BE2C (cell line): Measurements from ENCODE around the gene HHAT.

Experiments used
- DNase-seq: peaks from one replicate; pipeline ENCODE4 v3.0.0-alpha.2; 2020
- H3K27me3 ChIP-seq: fragments of 250-450 bp; sonication (Bioruptor Pico); 2 replicates; pipeline ENCODE4 v1.5.1; 2020; ENCODE audit warnings: mild to moderate bottlenecking
- H3K36me3 ChIP-seq: fragments of 250-450 bp; sonication (Bioruptor Pico); 2 replicates; pipeline ENCODE4 v1.5.1; 2020; ENCODE audit warnings: mild to moderate bottlenecking
- H3K4me1 ChIP-seq: fragments of 250-450 bp; sonication (Bioruptor Pico); 2 replicates; pipeline ENCODE4 v1.5.1; 2020
- H3K4me3 ChIP-seq: 2 replicates; pipeline ENCODE4 v1.5.1; 2011; ENCODE audit warnings: low read depth, low read length
- H3K9me3 ChIP-seq: fragments of 250-450 bp; sonication (Bioruptor Pico); 2 replicates; pipeline ENCODE4 v1.5.1; 2020
- TF ChIP-seq, protein P1 (sequence below): IDR thresholded peaks from 2 replicates; pipeline ENCODE4 v1.5.1; 2012; ENCODE audit warnings: mild to moderate bottlenecking, low read depth, low read length

The HHAT gene

DNA sequence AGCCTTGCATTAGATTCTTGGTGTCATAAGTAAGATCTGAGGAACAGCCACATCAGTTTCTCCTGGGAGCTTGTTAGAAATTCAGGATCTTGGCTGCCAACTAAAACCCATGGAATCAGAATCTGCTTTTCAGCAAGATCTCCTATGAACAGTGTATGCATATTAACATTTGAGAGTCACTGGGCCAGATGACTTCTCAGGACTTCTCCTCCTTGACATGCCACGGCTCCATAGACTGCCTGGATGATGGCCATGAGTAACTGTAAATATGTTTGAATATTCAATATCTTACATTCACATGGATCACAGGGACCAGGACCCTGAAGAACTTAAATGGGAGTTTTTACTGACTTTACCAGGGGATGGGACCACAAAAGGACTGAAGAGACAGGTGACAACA is 148.0 kb downstream of the HHAT start:
- H3K4me3 ChIP-seq, result no peak overlapping the region

DNA sequence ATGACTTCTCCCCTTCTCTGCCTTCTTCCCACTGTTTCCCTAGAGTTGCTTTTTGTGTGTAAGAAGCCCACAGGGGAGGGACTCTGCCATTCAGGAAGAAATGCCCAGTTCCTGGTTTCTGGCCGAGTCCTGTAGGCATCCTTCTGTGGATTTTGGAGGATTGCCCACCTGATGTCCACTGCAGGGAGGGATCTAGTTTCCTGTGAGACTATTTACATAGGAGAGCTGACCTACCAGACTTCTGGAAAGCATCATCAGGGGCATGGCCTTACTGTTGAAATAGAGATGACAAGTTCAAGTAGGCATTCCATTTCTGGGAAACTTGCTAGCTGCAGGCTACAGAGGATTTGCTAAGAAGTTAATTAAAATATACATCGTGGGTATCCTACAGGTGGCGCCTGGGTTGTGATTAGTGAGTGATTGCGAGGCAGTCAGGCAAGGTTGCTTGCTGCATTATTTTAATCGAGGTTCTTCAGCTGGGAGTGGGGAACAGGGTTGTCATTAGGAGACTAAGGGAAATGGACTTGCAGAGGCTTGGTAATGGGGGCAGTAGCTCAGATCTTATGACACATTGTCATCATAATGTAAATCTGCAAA is 148.7 kb downstream of the HHAT start:
- no peak for DNase-seq
- Histone ChIP-seq H3K9me3 (no peaks in the 10 kb centered on the region), H3K27me3 (no peaks in the 10 kb centered on the region), H3K36me3 (no peaks in the 10 kb centered on the region), H3K4me1 (no peaks in the 10 kb centered on the region), H3K4me3 (no peak overlapping the region)
- TF ChIP-seq, protein P1, sequence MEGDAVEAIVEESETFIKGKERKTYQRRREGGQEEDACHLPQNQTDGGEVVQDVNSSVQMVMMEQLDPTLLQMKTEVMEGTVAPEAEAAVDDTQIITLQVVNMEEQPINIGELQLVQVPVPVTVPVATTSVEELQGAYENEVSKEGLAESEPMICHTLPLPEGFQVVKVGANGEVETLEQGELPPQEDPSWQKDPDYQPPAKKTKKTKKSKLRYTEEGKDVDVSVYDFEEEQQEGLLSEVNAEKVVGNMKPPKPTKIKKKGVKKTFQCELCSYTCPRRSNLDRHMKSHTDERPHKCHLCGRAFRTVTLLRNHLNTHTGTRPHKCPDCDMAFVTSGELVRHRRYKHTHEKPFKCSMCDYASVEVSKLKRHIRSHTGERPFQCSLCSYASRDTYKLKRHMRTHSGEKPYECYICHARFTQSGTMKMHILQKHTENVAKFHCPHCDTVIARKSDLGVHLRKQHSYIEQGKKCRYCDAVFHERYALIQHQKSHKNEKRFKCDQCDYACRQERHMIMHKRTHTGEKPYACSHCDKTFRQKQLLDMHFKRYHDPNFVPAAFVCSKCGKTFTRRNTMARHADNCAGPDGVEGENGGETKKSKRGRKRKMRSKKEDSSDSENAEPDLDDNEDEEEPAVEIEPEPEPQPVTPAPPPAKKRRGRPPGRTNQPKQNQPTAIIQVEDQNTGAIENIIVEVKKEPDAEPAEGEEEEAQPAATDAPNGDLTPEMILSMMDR, result no peak

More for the DNA sequence above, 148.0 kb downstream of the HHAT start:
- H3K4me1 ChIP-seq, result no peaks in the 10 kb centered on the region
- no peaks in the 10 kb centered on the region for H3K36me3 ChIP-seq
- H3K27me3 ChIP-seq, result no peaks in the 10 kb centered on the region
- no peaks in the 10 kb centered on the region for H3K9me3 ChIP-seq
- no peak for DNase-seq
- TF ChIP-seq, protein P1, result no peak

DNA sequence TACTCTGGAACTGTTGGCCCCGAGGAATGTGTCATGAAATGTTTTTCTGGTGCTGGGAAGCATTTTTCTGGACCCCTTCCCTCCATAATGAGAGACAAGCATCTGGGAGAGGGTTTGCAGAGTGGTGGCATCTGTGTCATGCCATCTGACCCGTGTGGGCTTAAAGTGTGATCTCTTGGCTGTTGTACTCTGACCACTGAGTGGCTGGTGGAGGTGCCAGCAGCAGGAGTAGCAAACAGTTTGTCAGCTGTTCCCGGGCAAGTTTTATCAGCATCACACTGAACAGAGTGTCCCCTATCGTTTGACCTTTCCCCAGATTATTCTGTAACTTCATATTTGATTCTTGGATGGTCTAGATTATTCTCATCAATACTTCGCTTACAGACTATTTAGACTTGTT is 150.1 kb downstream of the HHAT start:
- no peaks in the 10 kb centered on the region for H3K9me3 ChIP-seq
- TF ChIP-seq, protein P1, result no peak
- no peaks in the 10 kb centered on the region for H3K4me1 ChIP-seq
- no peak for DNase-seq
- no peaks in the 10 kb centered on the region for H3K27me3 ChIP-seq
- no peak overlapping the region for H3K4me3 ChIP-seq
- no peaks in the 10 kb centered on the region for H3K36me3 ChIP-seq

DNA sequence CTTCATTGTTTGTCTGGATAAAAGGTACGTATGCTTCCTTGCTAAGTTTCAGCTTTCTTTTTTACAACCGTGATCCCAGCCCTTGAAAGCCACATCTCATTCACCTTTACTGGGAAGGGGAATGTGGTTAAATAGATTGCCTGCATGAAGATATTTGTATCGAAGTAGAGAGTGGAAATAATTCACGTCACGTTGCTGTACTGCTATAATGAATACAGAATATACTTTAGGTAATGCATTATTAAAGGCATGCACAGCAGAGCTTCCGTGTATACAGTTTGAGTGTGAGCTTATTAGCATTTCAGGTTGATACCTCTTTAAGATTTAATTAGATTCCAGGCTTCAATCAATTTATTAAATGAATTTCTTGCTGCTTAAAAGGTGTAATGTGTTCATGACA is 153.8 kb downstream of the HHAT start:
- Histone ChIP-seq H3K4me1 (no peaks in the 10 kb centered on the region), H3K4me3 (no peak overlapping the region), H3K27me3 (no peaks in the 10 kb centered on the region), H3K9me3 (no peaks in the 10 kb centered on the region), H3K36me3 (no peaks in the 10 kb centered on the region)
- TF ChIP-seq, protein P1, result no peak
- DNase-seq, result no peak

DNA sequence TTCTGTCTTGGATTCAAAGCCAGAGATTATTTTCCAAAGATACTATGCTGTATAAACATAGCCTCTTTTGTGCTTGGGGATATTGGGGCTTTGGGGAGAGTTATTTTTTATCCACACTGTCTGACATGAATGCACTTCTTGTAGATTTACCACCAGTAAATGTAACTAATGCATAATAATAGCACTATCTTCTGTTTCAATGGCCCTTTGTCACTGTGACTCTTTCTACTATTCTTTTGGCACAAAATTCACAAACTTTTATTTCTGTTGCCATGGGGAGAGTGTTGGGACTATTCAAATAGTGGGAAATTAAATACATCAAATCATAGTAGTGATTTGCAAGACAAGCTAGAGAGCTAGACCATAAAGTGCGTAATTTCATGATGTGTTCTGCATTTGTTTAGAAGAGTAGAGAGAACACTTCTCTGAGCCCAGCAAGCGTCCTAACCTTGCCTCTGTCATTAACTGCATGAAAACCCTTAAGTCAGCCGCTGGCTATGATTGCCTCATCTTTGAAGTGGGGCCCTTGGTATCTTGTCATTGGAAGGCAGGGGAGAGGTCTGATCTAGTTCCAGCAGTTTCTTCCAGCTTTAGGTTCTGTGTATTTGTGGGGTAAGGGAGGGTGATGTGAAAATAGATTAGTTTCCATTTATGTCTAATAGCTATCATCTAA is 154.4 kb downstream of the HHAT start:
- Histone ChIP-seq H3K27me3 (no peaks in the 10 kb centered on the region), H3K9me3 (no peaks in the 10 kb centered on the region), H3K4me3 (no peak overlapping the region), H3K4me1 (no peaks in the 10 kb centered on the region), H3K36me3 (no peaks in the 10 kb centered on the region)
- DNase-seq, result no peak
- TF ChIP-seq, protein P1, result no peak

DNA sequence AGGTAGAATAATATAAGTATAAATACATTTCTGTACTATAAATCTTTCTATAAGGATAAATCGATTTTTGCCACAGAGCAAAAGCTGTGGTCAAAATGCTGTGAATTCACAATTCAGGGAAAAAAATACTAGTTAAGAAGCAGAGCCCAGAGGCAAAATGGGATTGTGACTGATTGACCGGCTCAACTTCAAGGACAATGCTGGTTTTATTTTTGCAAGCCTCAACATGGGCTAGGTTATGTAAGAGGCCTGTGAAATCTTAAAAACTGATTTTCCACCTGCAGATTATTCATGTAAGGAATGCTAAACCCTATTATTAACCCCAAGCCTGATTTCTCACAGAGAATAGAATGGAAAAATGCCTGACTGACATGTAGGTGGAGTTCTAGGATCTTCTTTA is 155.1 kb downstream of the HHAT start:
- H3K4me1 ChIP-seq, result no peaks in the 10 kb centered on the region
- no peaks in the 10 kb centered on the region for H3K9me3 ChIP-seq
- TF ChIP-seq, protein P1, result no peak

More for the DNA sequence above, 155.1 kb downstream of the HHAT start:
- Histone ChIP-seq H3K27me3 (no peaks in the 10 kb centered on the region), H3K4me3 (no peak overlapping the region), H3K36me3 (no peaks in the 10 kb centered on the region)
- no peak for DNase-seq
